Bone marrow (tissue), 2 donors: ENCODE measurements around the gene TENT4A.
"Not testable (repeated sequence)": the region's sequence is repeated elsewhere in the genome, so short reads cannot be mapped to it uniquely, and the experiment has no call there.

Experiments
- DNase-seq, 2 donors: peaks; one replicate each; lab custom pipeline; 2025; lab: John Stamatoyannopoulos, UW

Gene TENT4A

GRCh38 chr5:6713274-6714225 lies at the start of gene TENT4A:
TENT4A (plus strand) TSS chr5:6713432; CDS start chr5:6713984, 552 bp downstream.
- DNase-seq: no peak

- DNase-seq: no peak
Observed at GRCh38 chr5:6666762-6667161, 46.5 kb upstream of the TENT4A start.

GRCh38 chr5:6667648-6668047 lies 45.6 kb upstream of the TENT4A start:
- DNase-seq: no peak

GRCh38 chr5:6668717-6669116 lies 44.5 kb upstream of the TENT4A start:
- not testable (repeated sequence) for DNase-seq

- DNase-seq: no peak
Observed at GRCh38 chr5:6673031-6673430, 40.2 kb upstream of the TENT4A start.

- no peak for DNase-seq
Observed at GRCh38 chr5:6673963-6674362, 39.3 kb upstream of the TENT4A start.

GRCh38 chr5:6674421-6674820 lies 38.8 kb upstream of the TENT4A start:
- DNase-seq: no peak

- DNase-seq: no peak
Observed at GRCh38 chr5:6674886-6675285, 38.3 kb upstream of the TENT4A start.

GRCh38 chr5:6675784-6676491 lies 37.3 kb upstream of the TENT4A start:
- no peak for DNase-seq

GRCh38 chr5:6676702-6677101 lies 36.5 kb upstream of the TENT4A start:
- no peak for DNase-seq

- DNase-seq: no peak
Observed at GRCh38 chr5:6678385-6678784, 34.8 kb upstream of the TENT4A start.

- DNase-seq: no peak
Observed at GRCh38 chr5:6680922-6681321, 32.3 kb upstream of the TENT4A start.

- no peak for DNase-seq
Observed at GRCh38 chr5:6681682-6682081, 31.6 kb upstream of the TENT4A start.

- DNase-seq: no peak
Observed at GRCh38 chr5:6682239-6682638, 31.0 kb upstream of the TENT4A start.

- DNase-seq: no peak
Observed at GRCh38 chr5:6683241-6683640, 30.0 kb upstream of the TENT4A start.

- DNase-seq: no peak
Observed at GRCh38 chr5:6684075-6684474, 29.2 kb upstream of the TENT4A start.

GRCh38 chr5:6686501-6686900 lies 26.7 kb upstream of the TENT4A start:
- no peak for DNase-seq

GRCh38 chr5:6686915-6687409 lies 26.3 kb upstream of the TENT4A start:
- DNase-seq: no peak

- DNase-seq: no peak
Observed at GRCh38 chr5:6687505-6687904, 25.7 kb upstream of the TENT4A start.

- no peak for DNase-seq
Observed at GRCh38 chr5:6692906-6693305, 20.3 kb upstream of the TENT4A start.

- no peak for DNase-seq
Observed at GRCh38 chr5:6698696-6699095, 14.5 kb upstream of the TENT4A start.

- no peak for DNase-seq
Observed at GRCh38 chr5:6699357-6699756, 13.9 kb upstream of the TENT4A start.

- no peak for DNase-seq
Observed at GRCh38 chr5:6700074-6700684, 13.1 kb upstream of the TENT4A start.
